IPS-18a (cell line): Measurements from ENCODE around the gene SIMC1.

Experiments used
- H3K27ac ChIP-seq: one replicate; pipeline ENCODE4 v1.5.1; 2013; ENCODE audit warnings: low read length
- H3K27me3 ChIP-seq: one replicate; pipeline ENCODE4 v1.6.1; 2013; ENCODE audit warnings: mild to moderate bottlenecking, low read length; ENCODE audit not compliant: control insufficient read depth, insufficient read depth
- H3K36me3 ChIP-seq: one replicate; pipeline ENCODE4 v1.6.1; 2013; ENCODE audit warnings: low read depth, low read length; ENCODE audit not compliant: control insufficient read depth
- H3K4me1 ChIP-seq: one replicate; pipeline ENCODE4 v1.6.1; 2013; ENCODE audit warnings: low read depth, low read length; ENCODE audit not compliant: control insufficient read depth
- H3K4me3 ChIP-seq: one replicate; pipeline ENCODE4 v1.5.1; 2013; ENCODE audit warnings: low read length
- H3K9ac ChIP-seq: one replicate; pipeline ENCODE4 v1.6.1; 2013; ENCODE audit warnings: mild to moderate bottlenecking, low read length, moderate library complexity
- H3K9me3 ChIP-seq: one replicate; pipeline ENCODE4 v1.6.1; 2013; ENCODE audit warnings: low read depth, low read length; ENCODE audit not compliant: control insufficient read depth

Gene SIMC1

GRCh38 chr5:176356179-176356566 is 117.9 kb downstream of the SIMC1 start:
- H3K4me3 ChIP-seq, result no peak overlapping the region
- H3K9ac ChIP-seq, result no peak overlapping the region
- no peaks in the 10 kb centered on the region for H3K4me1 ChIP-seq
- no peak overlapping the region for H3K27ac ChIP-seq
- no peaks in the 10 kb centered on the region for H3K27me3 ChIP-seq
- H3K9me3 ChIP-seq, result no peaks in the 10 kb centered on the region
- peaks cover 63% of the 10 kb centered on the region for H3K36me3 ChIP-seq

GRCh38 chr5:176359658-176360057 is 121.4 kb downstream of the SIMC1 start:
- H3K4me1 ChIP-seq, result peaks cover 3% of the 10 kb centered on the region
- no peaks in the 10 kb centered on the region for H3K9me3 ChIP-seq
- H3K9ac ChIP-seq, result no peak overlapping the region
- no peak overlapping the region for H3K27ac ChIP-seq
- H3K4me3 ChIP-seq, result no peak overlapping the region
- H3K27me3 ChIP-seq, result peaks cover 30% of the 10 kb centered on the region
- H3K36me3 ChIP-seq, result peaks cover 28% of the 10 kb centered on the region

- Histone ChIP-seq H3K9me3 (no peaks in the 10 kb centered on the region), H3K4me3 (peak overlapping the region; percentile 93), H3K9ac (peak overlapping the region; percentile 95), H3K27ac (peak overlapping the region; percentile 91), H3K4me1 (peaks cover 3% of the 10 kb centered on the region), H3K27me3 (peaks cover 43% of the 10 kb centered on the region), H3K36me3 (peaks cover 20% of the 10 kb centered on the region)
These were observed 122.7 kb downstream of the SIMC1 start for GRCh38 chr5:176360894-176361436.

- peak within 1 kb of the TSS; percentile 91 for H3K27ac ChIP-seq
- H3K4me1 ChIP-seq, result peaks cover 3% of the 10 kb centered on the region
- H3K4me3 ChIP-seq, result peak within 1 kb of the TSS; percentile 93
- peaks cover 50% of the 10 kb centered on the region for H3K27me3 ChIP-seq
- H3K9ac ChIP-seq, result peak within 1 kb of the TSS; percentile 95
- H3K9me3 ChIP-seq, result no peaks in the 10 kb centered on the region
- peaks cover 20% of the 10 kb centered on the region for H3K36me3 ChIP-seq
These were observed 123.4 kb downstream of the SIMC1 start, which contains the start of gene KIAA1191 for GRCh38 chr5:176361437-176362232. KIAA1191 (minus strand) TSS chr5:176361764; CDS start chr5:176359508, 2,256 bp downstream.

GRCh38 chr5:176362233-176362490 is 123.9 kb downstream of the SIMC1 start:
- H3K4me3 ChIP-seq, result peak overlapping the region; percentile 93
- peaks cover 3% of the 10 kb centered on the region for H3K4me1 ChIP-seq
- peaks cover 55% of the 10 kb centered on the region for H3K27me3 ChIP-seq
- H3K36me3 ChIP-seq, result peaks cover 18% of the 10 kb centered on the region
- no peaks in the 10 kb centered on the region for H3K9me3 ChIP-seq
- H3K9ac ChIP-seq, result peak overlapping the region; percentile 95
- no peak overlapping the region for H3K27ac ChIP-seq

- Histone ChIP-seq H3K4me3 (peak overlapping the region; percentile 69), H3K9ac (no peak overlapping the region), H3K27me3 (peaks cover 61% of the 10 kb centered on the region), H3K4me1 (peaks cover 3% of the 10 kb centered on the region), H3K36me3 (no peaks in the 10 kb centered on the region), H3K9me3 (no peaks in the 10 kb centered on the region), H3K27ac (no peak overlapping the region)
These were observed 126.6 kb downstream of the SIMC1 start for GRCh38 chr5:176364765-176365350.

GRCh38 chr5:176365351-176366231 is 127.4 kb downstream of the SIMC1 start, which contains the start of gene ARL10:
ARL10 (plus strand) TSS chr5:176365487; CDS start chr5:176365564, 77 bp downstream.
- Histone ChIP-seq H3K27ac (no peak within 1 kb of the TSS), H3K9ac (peak within 1 kb of the TSS; percentile 16), H3K27me3 (peaks cover 61% of the 10 kb centered on the region), H3K4me1 (peaks cover 3% of the 10 kb centered on the region), H3K9me3 (no peaks in the 10 kb centered on the region), H3K4me3 (peak within 1 kb of the TSS; percentile 69), H3K36me3 (no peaks in the 10 kb centered on the region)

GRCh38 chr5:176366232-176366894 is 128.1 kb downstream of the SIMC1 start:
- peak overlapping the region; percentile 16 for H3K9ac ChIP-seq
- H3K9me3 ChIP-seq, result no peaks in the 10 kb centered on the region
- peak overlapping the region; percentile 69 for H3K4me3 ChIP-seq
- H3K27ac ChIP-seq, result no peak overlapping the region
- peaks cover 61% of the 10 kb centered on the region for H3K27me3 ChIP-seq
- H3K4me1 ChIP-seq, result peaks cover 3% of the 10 kb centered on the region
- no peaks in the 10 kb centered on the region for H3K36me3 ChIP-seq

- no peaks in the 10 kb centered on the region for H3K4me1 ChIP-seq
- no peak overlapping the region for H3K4me3 ChIP-seq
- H3K9ac ChIP-seq, result no peak overlapping the region
- no peak overlapping the region for H3K27ac ChIP-seq
- H3K36me3 ChIP-seq, result no peaks in the 10 kb centered on the region
- H3K27me3 ChIP-seq, result peaks cover 41% of the 10 kb centered on the region
- no peaks in the 10 kb centered on the region for H3K9me3 ChIP-seq
These were observed 130.5 kb downstream of the SIMC1 start for GRCh38 chr5:176368726-176369125.

- Histone ChIP-seq H3K9ac (no peak overlapping the region), H3K36me3 (no peaks in the 10 kb centered on the region), H3K4me3 (no peak overlapping the region), H3K9me3 (no peaks in the 10 kb centered on the region), H3K4me1 (no peaks in the 10 kb centered on the region), H3K27ac (no peak overlapping the region), H3K27me3 (peaks cover 27% of the 10 kb centered on the region)
These were observed 131.9 kb downstream of the SIMC1 start for GRCh38 chr5:176369934-176370711.
